K562 treated with DMSO at 1 percent for 12 hours (cell line): ENCODE results near the gene PLIN3. TPM values are rescaled to one million over a fixed set of nuclear protein-coding genes. Genes with fewer than 3 reads are reported as not detected.

Experiments
- total RNA-seq: library from RNA; unstranded; fragments of 300-600 nt; gene quantifications from 2 replicates; pipeline ENCODE4 v1.2.3, GENCODE V29; 2022; ENCODE audit not compliant: insufficient read depth

Gene PLIN3, protein sequence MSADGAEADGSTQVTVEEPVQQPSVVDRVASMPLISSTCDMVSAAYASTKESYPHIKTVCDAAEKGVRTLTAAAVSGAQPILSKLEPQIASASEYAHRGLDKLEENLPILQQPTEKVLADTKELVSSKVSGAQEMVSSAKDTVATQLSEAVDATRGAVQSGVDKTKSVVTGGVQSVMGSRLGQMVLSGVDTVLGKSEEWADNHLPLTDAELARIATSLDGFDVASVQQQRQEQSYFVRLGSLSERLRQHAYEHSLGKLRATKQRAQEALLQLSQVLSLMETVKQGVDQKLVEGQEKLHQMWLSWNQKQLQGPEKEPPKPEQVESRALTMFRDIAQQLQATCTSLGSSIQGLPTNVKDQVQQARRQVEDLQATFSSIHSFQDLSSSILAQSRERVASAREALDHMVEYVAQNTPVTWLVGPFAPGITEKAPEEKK
- 99.2 and 99.6 TPM in 2 replicates for total RNA-seq

DNA sequence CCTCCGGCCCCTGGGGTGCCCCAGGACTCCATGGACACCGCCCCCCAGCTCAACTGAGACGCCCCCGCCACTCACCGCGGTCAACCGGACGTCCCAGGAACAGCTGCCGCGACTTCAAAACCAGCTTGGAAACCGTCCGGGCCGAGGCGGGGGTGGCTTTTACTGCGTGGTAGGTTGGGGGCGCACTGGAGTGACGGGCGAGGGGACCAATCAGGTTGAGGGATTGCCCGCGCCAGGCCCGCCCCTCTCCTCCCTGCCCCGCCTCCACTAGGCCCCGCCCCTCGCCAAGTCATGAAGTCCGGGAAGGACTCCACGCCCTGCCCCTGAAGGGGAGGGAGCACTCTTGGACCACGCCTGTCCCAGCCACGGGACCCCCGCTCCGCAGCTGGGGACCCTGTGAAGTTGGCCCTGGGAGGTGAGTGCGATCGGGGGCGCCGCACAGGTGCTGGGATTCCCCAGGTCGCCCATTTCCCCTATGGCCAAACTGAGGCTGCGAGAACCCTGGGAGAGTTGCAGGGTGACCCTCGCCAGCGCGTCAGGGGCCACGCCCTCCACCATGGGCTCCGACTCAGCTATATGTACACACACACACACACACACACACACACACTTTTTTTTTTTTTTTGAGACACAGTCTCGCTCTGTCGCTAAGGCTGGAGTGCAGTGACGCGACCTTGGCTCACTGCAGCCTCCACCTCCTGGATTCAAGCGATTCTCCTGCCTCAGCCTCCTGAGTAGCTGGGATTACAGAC, at the start of gene PLIN3:
Gene PLIN3 (minus strand): TSS at position 134 of the 752 bp plus-strand sequence. CDS start 6,273 bp downstream, outside the sequence.

DNA sequence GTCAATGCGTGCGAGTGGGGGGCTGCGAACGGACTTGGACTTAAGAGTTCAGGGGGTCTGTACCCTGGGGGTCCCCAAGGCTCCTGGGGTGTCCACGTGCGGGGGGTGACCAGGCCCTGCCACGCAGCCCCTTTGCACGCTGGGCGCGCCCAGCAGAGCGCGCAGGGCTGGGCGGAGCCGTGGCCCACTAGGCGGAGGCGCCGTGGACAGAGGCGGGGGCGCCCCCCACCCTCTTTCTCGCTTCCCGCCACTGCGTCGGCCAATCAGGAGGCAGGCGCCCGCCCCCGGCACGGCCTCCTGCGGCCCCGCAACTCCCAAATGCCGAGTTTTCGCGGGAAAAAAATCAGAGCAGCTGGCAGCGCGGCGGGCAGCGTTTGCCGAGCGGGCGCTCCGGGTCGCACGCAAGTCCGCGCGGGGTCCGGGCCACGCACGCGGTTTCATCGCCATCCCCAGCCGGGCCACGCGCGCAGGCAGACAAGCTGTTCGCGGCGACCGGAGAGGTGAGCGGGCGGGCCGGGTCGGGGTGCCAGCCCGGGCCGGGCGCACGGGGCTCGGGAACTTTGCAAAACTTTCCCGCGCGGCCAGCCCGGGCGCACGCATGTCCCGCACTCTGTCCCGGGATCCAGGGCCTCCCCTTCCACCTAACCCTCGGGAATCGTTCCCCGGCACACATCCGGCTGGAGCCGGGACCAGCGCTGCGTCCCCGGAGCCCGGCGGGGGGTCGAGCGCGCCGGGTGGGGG, 41.9 kb upstream of the PLIN3 start, which contains the start of gene UHRF1:
Gene UHRF1 (plus strand): TSS at position 346 of the 741 bp plus-strand sequence. CDS start 1,385 bp downstream, outside the sequence.

GRCh38 chr19:4902796-4903195, 35.3 kb upstream of the PLIN3 start, which contains the start of gene ARRDC5:
ARRDC5 (minus strand) TSS chr19:4902896; CDS start chr19:4902825, 71 bp downstream.

GRCh38 chr19:4831304-4831978, 36.0 kb downstream of the PLIN3 start, which contains the start of gene TICAM1:
TICAM1 (minus strand) TSS chr19:4831712; CDS start chr19:4818377, 13,335 bp downstream.

GRCh38 chr19:4791183-4792018, 76.1 kb downstream of the PLIN3 start, which contains the start of gene FEM1A:
FEM1A (plus strand) TSS chr19:4791734; CDS start chr19:4791855, 121 bp downstream.

Other genes with a start within 250 kb of the PLIN3 start
- 10.0 and 14.8 TPM in 2 replicates for gene TNFAIP8L1, start 228.2 kb downstream of the PLIN3 start, total RNA-seq
- gene MYDGF, start 197.3 kb downstream of the PLIN3 start, total RNA-seq: 289 and 338 TPM in 2 replicates
- gene DPP9, start 143.8 kb downstream of the PLIN3 start, total RNA-seq: 21.4 and 59.0 TPM in 2 replicates
- gene FEM1A, start 75.9 kb downstream of the PLIN3 start, total RNA-seq: 1.7 and 4.1 TPM in 2 replicates
- 6.3 and 12.2 TPM in 2 replicates for gene TICAM1, start 36.0 kb downstream of the PLIN3 start, total RNA-seq
- gene ARRDC5, start 35.2 kb upstream of the PLIN3 start, total RNA-seq: not detected in 2 replicates
- gene UHRF1, start 41.8 kb upstream of the PLIN3 start, total RNA-seq: 14.8 and 30.4 TPM in 2 replicates
- 17.0 and 34.0 TPM in 2 replicates for gene KDM4B, start 101.4 kb upstream of the PLIN3 start, total RNA-seq